Measurements from ENCODE around the gene RFX4.

- TF ChIP-seq EZH2 (IDR thresholded peaks at IDR 0.05; ENCODE audit: borderline replicate concordance, low read depth, low read length, severe bottlenecking) (no peak), POLR2A (IDR thresholded peaks at IDR 0.05; ENCODE audit: low read depth, low read length) (no peak), CTCF (IDR thresholded peaks at IDR 0.05; ENCODE audit: extremely low read depth in 1 of 2, insufficient read depth in 1 of 2, low read depth in 1 of 2, low read length in 2 of 2) (no peak), MAX (IDR thresholded peaks at IDR 0.05; ENCODE audit: insufficient read depth, insufficient read length) (no peak)
These were observed 127.5 kb downstream of the RFX4 start for GRCh38 chr12:106710143-106710893.

Measured in endothelial cell of umbilical vein (primary cell).